GDM1 (cell line): ENCODE data around the gene PTPRB.
A peak's percentile ranks its signal among the peaks of the same experiment; 100 is the strongest.

ENCODE experiments used
- DNase-seq: peaks from one replicate; lab custom pipeline; 2025; lab: John Stamatoyannopoulos, UW

The PTPRB gene

DNA sequence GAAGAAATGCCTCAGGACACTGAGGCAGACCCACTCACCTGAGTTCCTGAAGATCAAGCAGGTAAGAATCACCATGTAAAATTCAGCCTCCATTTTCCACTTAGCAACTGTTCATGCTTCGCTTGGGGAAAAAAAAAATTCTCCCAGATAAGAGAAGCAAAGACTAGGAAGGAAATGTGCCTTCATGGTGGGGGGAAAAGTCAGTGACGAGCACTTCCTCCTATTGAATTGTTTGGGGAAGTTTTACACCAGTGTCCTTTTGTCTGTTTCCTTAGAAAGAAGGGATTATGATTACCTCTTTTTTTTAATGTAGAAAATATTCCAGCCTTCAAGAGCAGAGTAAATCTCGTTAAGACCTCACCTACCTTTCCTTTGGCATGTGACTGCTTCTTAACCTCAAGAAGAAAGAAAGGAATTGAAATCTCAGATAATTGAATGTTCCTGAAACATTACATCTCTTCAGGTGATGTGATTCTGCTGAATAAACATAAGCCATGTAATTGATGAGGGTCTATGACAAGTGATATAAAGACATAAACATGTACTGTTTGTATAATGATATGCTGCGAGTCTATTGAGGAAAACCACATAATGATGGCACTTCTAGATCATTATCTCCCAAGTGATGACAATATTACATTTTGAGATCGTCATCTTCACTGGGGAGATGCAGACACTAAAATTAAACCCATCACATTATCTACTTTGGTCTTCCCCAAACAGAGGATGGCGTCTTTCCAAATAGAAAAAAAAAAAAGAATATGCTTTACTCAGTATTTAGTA lies at the start of gene PTPRB:
Gene PTPRB, minus strand, starts transcription at position 127 of the 783 bp plus-strand sequence. Its CDS starts 34 bp downstream, at position 93.
- no peak for DNase-seq

- DNase-seq = no peak
Observed at GRCh38 chr12:70686907-70687306, 49.7 kb upstream of the PTPRB start.

- no peak for DNase-seq
Observed at GRCh38 chr12:70686299-70686698, 49.1 kb upstream of the PTPRB start.

- no peak for DNase-seq
Observed at GRCh38 chr12:70683976-70684375, 46.7 kb upstream of the PTPRB start.

DNA sequence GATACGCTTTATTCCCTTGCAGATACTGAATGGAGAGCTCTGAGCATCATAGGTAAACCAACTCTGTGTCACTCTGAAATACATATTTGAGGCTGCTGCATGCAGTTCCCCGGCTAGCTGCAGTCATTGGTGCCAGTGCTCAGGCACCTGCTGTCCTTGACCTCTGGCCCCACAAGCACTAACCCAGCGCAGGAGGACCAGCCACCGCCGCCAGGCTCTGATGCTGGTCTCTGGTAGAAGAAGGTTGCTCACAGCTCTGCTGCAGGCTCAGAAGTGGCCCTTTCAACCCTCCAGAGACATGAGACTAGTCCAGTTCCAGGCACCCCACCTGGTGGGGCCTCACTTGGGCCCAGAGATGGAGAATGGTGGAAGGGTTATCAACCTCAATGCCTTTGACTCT lies 34.5 kb upstream of the PTPRB start:
- no peak for DNase-seq

DNA sequence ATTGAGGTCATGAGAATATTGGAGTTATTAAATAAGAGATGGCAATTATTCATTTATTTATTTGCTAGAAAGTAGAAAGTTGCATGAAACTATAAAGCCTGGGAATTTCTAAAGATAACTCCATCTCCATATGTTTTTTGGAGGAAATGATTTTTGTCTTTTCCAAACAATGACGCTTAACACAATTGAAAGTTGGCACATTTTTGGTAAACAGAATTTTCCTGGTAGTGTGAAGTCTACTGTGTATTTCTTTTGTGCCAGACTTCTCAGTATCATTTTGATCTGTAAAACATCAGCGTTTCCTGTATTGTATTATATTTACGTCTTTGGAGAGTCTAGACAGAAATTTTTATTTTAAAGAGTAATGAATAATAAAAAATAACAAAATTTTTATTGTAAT lies 33.7 kb upstream of the PTPRB start:
- no peak for DNase-seq

DNA sequence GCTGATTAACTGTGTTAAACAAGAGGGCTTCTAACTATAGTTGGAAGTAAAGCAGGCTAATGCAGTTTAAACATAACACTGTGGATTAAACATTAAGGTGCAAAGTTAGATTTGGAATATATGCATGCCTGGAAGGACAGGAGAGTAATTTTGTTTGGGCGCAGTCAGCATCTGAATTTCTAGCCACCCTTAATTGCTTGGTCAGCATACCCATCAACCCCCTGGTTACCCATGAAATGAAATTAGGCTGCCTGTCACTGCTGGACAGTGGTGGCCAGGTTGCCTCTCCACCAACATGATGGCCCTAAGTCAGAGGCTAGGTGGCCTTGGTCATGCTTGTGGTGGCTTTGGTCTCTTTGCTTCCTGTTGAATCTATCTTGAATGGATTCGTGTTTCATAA lies 30.0 kb upstream of the PTPRB start:
- DNase-seq = no peak

DNA sequence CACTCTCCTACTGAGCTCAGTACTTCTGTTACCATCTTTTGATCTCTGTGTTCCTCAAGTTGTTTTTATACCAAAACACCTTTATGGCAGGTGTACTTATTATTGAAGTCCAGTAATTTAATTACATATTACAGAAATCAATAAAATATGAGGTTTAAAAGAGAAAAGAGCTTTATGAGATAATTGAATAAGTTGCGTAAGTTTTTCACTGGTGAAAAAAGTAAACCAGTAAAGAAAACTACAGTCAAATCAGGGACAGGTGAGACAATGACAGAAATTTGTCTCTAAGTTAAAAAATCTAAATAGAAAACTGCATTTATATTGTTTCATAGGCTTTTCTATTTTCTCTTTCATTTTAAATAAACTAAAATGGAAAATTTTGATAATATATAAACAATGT lies 29.1 kb upstream of the PTPRB start:
- DNase-seq = no peak

- no peak for DNase-seq
Observed at GRCh38 chr12:70664465-70664881, 27.2 kb upstream of the PTPRB start.

DNA sequence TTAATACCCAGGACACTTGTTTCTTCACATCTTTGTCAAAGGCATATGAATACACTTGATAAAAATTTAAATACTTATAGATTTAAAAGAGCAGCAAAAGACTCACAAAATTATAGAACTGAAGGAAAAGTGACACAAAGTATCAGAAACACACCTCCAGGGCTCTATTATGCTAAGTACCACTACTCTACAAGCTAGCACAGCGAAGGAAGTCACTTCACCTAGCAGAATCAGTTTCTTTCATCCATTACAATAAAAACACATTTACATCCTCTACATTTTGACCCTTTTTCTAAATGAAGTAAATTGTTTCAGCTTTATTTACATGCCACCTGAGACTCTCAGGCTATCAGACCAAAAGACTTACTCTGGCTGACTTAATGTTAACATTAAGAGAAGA lies 26.6 kb upstream of the PTPRB start:
- no peak for DNase-seq

DNA sequence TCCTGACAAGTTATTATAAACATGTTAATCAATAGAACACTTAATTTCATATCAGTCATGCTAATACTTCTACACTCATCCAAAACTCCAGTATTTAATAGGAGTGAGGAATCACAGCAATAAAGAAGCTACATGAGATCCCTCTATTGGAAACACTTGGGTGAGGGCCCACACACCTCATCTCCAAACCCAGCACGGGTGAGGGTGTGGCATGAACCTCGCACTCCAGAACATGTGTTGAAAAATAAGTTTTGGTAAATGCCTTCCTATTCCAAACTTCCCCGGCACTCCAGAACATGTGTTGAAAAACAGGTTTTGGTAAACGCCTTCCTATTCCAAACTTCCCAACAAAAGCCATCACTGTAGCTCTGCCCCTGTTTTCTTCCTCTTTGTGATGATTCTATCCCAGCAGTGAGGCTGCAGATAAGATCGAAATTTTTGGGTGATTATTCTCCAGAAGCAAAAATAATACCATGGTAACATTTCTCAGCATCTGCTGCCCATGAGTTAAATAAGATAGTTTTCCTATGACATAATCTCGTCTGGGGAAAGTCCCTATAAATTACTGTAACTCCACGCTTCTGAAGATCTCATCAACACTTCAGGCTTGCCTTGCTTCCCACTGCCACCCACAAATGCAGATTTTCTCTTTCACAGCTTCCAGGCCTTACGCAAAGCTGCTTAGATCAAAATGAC lies 24.4 kb upstream of the PTPRB start:
- no peak for DNase-seq

- DNase-seq = no peak
Observed at GRCh38 chr12:70660620-70661219, 23.5 kb upstream of the PTPRB start.

DNA sequence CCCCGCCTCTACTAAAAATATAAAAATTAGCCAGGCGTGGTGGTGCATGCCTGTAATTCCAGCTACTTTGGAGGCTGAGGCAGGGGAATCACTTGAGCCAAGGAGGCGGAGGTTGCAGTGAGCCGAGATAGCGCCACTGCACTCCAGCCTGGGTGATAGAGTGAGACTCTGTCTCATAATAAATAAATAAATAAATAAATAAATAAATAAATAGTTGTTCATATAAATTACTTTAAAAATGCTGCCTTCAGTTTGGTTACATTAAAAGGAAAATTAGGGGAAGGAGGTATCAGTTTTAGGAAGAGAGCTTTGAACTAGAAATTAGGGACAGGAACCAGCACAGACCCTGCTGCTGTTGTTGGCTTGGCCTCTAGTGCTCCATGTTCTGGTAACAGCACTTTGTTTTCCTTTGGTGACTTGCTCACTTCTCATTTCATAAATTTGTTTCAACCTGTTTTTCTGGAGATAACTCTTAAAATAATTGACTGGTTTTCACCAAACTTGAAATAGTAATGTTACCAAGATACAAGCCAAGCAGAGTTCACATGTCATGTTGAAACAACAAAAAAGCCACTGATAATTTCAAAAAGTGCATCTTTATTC lies 22.9 kb upstream of the PTPRB start:
- no peak for DNase-seq

DNA sequence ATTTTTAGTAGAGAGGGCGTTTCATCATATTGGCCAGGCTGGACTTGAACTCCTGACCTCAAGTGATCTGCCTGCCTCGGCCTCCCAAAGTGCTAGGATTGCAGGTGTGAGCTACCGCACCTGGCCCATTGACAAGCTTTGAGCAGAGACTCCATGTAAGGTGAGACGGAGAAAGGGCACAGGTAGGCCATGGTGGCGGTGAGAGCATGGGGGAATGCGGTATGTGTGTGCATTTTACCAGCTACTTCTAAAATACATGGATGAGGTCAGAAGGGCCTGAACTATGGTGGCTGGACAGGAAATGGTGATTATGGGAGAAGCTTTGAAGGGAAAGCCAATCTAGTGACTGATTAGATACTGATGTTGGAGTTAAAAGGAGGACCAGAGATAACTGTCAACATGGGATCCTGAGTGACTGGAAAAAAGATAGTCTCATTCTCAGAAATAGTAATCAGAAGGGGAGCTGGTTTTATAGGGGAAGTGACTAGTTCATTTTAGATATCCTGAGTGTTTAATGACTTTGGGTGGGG lies 21.9 kb upstream of the PTPRB start:
- no peak for DNase-seq

GRCh38 chr12:70657616-70658286 lies 20.5 kb upstream of the PTPRB start:
- no peak for DNase-seq

GRCh38 chr12:70652451-70652850 lies 15.2 kb upstream of the PTPRB start:
- no peak for DNase-seq

DNA sequence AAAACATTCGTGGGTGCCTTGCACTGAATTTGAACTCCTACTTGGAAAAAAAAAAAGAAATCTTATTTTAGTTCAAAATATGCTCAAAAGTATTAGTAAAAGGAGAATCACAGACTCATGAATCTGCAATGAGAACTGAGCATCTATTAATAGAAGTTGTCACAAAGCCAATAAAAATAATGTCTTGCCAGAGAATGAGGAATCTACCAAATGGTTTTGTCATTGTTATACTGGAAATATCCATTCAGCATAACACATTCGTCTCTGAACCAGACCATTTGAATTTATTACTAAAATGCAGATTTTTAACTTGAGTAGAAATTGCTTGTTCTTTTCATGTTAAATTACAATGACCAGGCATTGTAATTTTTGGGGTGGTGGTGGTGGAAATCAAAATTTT lies 11.6 kb upstream of the PTPRB start:
- DNase-seq = no peak

DNA sequence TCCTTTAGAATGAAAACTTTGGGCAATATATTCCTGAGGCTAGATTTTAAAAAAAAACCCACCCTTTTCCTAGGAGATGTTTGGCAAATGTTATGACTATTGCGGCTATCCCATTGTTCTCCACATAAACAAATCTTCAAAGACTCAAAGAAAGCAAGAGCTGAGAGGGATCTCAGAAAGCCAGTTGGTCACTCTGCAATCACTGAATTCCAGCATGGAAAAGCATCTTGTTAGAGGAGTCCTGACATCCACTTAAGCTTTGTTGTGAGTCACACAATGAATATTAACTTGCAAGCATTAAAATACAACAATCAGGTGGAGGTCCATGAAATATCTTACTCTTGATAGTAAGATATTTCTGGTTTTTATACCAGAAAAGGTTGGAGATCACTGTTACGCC lies 11.0 kb upstream of the PTPRB start:
- DNase-seq = no peak

DNA sequence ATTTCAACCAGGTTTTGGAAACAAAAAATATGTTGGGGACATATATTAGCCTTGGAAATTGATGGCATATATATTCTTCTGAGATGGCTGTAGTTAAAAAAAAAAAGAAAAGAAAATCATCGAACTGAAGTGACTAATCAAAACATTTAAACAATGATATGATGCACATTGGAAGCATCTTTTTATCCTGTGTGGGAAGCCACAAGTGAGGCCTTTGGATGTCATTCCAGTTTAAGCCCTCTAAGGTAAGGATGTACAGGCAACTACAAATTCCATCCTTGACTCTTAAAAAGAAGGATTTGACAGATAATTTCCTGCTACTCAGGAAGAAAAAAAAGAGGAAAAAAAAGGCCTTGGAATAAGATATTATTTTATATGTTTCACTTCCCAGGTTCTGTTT lies 9.6 kb upstream of the PTPRB start:
- DNase-seq = no peak

DNA sequence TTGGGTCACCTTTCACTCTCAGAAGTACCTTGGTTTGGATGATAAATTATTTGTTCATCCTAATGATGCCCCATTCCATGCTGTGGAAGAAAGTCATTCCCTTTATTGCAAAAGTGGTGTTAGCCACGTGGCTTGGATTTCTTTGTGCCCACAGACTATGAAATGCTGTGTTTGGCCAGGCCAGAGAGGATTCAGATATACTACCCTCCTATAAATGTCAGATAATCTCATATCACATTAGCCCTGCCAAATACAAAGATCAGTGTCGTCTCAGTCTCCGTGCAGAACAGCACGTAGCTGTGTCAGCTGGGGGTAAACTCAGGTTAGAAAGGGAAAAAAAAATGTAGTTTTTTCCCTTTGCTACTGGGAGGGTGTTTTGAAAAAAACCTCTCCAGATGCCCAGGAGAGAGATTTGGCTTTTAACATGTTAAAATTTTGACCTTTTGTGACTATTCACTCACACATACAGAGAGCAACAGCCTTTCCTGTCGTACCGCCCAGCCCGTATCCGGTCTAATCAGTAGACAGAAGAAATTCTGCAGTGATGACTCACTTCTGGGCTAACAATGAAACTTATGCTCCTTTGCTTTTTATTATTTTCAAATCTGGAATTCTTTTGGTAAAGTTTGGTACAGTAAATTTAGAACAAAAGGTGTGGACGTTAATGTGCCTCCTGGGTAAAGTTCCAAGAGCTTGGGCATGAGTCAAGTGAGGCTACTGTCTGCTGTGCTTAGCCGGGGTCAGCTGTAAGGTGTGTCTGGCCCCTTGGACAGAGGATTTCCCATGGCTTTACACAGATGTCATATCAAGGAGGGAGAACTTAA lies 8.5 kb upstream of the PTPRB start:
- peak; percentile 20 for DNase-seq

- no peak for DNase-seq
Observed at GRCh38 chr12:70644861-70645260, 7.6 kb upstream of the PTPRB start.
